HG03378 (cell line): Measurements from ENCODE around the gene LHFPL3.
"Not testable (repeated sequence)": the region's sequence is repeated elsewhere in the genome, so short reads cannot be mapped to it uniquely, and the experiment has no call there.

Experiments used
- ATAC-seq: cut with Tn5 transposase; IDR thresholded peaks from one replicate; pipeline ENCODE4 v1.9.1; 2021; ENCODE audit warnings: mild to moderate bottlenecking, moderate library complexity; ENCODE audit not compliant: unreplicated experiment

Gene LHFPL3

DNA sequence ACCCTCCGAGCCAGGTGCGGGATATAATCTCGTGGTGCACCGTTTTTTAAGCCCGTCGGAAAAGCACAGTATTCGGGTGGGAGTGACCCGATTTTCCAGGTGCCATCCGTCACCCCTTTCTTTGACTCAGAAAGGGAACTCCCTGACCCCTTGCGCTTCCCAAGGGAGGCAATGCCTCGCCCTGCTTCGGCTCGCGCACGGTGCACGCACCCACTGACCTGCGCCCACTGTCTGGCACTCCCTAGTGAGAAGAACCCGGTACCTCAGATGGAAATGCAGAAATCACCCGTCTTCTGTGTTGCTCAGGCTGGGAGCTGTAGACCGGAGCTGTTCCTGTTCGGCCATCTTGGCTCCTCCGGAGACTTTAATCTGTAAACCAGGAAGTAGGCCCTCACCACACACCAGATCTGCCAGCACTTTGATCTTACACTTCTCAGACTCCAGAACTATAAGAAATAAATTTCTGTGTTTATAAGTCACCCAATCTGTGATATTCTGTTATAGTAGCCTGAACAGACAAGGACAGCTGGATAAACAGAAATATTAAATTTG lies 235.0 kb downstream of the LHFPL3 start:
- not testable (repeated sequence) for ATAC-seq

DNA sequence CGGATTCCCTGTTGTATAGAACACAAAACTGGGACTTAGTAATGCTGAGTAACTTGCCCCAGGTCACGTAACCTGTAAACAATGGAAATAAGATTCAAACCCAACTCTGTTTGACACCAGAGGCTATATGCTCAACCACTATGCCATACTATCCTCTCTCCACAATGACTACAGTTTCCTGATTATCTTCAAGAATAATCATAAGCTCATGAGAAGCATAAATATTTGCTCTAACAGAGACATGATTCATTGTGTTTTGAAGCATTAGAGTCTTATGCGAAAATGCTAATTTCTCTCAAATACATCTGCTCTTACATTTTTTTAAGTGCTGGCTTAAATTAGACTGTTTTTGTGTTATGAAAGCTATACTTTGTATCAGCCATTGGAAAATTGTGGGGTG lies 241.3 kb downstream of the LHFPL3 start:
- ATAC-seq: no peak

DNA sequence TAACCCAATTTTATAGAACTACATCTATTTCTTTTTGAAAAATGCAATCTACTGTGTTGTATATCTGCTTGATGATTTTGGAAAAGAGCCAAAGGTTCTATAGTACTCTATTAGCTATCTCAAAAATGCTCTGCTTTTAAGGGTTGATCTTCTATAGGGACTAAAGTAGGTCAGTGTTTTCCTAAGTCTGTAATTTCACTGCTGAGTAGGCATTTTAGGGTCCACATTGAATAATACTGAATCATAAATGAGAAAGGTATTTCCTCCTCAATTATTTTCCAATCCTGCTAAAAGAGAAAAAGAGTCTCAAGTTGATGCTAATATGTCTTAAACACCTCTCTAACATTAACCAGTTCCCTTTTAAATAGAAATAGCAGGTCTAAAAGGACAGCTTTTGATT lies 244.2 kb downstream of the LHFPL3 start:
- ATAC-seq: no peak

DNA sequence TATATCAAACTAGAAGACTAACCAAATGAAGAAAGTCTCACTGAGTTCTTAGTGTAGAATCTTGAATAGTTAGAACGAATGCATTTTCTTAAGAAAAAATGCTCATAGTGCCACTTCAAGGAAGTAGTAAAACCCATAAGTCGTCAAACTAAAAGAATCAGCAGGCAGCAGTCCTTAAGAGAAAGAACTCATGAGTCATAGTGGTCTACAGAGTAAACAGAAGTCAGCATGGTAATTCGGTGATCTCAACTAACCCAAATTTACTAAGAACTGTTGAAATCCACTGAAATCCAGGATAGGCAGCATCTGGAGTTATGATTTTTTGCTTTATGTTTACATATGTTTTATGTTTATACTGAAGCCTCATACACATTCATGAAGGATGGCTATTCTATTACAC lies 256.2 kb downstream of the LHFPL3 start:
- no peak for ATAC-seq

DNA sequence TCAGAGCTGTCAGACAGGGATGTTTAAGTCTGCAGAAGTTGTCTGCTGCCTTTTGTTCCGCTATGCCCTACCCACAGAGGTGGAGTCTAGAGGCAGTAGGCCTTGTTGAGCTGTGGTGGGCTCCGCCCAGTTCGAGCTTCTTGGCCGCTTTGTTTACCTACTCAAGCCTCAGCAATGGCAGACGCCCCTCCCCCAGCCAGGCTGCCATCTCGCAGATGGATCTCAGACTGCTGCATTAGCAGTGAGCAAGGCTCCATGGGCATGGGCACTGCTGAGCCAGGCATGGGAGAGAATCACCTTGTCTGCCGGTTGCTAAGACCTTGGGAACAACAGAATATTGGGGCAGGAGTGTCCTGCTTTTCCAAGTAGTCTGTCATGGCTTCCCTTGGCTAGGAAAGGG lies 267.2 kb downstream of the LHFPL3 start:
- ATAC-seq: not testable (repeated sequence)

DNA sequence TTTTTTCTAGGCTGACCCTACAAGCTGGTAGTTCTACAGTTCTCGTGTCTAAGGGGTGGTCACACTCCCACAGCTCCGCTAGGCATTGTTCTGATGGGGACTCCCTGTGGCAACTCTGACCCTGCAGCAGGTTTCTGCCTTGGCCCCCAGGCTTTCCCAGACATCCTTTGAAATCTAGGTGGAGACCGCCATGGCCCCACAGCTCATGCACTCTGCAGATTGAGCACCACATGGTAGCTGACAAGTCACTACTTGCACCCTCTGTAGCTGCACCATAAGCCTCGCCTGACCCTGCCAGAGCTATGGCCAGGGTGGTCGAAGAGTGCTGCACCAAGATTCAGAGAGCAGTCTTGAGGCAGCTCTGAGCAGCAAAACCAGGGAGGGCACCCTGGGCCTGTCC lies 275.6 kb downstream of the LHFPL3 start:
- no peak for ATAC-seq

DNA sequence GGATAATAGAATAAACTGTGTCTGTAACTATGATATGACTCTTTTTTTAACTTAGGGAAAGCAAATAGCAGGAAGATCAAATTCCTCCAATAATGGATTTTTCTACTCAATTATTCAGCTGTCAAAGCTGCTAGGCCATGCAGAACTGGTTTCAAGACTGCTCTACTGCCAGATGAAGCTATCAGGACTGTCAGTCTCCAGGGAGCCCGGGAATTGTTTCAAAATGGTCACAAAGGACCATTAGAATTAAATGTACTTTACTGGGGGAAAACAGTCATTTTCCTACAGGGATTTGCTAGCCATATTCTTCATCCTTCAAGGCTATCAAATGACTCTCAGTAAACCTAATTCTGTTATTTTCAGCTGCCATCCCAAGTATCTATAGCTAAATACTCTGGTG lies 276.3 kb downstream of the LHFPL3 start:
- no peak for ATAC-seq

DNA sequence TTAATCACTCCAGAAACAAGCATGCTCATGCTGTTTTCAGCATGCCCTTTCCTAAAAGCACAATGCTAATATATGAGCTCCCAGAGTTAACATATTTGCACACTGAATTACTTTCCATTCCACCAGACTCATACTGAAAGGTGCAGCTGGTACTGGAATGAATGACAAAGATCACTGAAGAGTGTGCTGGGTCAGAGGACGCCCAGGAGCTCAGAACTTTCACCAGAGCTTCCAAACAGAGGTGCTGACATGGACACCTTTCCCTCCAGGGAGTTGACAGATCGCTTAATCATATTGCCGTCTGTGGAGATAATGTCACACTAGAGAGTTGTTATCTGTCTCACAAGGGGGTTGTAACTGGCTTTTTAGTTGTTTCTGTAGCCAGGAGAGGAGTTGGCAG lies 292.9 kb downstream of the LHFPL3 start:
- ATAC-seq: peak; percentile 49

DNA sequence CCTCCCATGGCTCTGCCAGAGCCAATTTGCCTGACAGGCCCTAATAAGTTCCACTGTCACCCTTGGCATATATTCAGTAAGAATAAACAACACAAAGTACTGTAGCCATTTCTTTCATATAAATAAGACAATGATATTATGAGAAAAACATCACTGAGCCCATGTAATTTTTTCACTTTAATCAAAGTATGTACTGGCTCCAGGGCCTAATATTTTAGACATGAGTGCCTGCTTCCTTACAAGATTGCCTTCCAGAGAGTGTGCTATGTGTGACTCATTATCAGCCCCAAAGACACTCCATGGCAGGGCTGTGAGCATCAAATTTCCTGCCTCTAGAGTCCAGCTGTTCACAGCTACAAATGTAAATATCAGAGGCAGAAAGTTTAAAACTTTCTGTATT lies 297.6 kb downstream of the LHFPL3 start:
- no peak for ATAC-seq

DNA sequence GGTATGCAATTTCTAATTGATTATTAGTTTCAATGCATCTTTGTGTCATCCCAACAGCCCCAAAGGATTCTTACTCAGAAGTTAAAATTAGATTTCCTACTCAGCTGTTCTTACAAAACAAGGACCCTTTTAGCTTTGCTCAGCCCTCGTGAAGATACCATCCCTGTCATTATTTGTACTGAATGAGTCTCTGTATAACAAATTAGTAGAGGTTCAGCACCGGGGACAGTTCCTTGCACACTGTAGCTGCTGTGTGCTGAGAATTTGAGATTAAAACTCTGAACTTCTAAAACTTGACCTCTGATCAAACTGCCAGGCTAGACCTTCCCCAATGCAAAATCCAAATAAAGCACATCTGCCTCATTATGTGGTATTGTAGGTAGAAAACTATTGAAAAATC lies 299.1 kb downstream of the LHFPL3 start:
- no peak for ATAC-seq

DNA sequence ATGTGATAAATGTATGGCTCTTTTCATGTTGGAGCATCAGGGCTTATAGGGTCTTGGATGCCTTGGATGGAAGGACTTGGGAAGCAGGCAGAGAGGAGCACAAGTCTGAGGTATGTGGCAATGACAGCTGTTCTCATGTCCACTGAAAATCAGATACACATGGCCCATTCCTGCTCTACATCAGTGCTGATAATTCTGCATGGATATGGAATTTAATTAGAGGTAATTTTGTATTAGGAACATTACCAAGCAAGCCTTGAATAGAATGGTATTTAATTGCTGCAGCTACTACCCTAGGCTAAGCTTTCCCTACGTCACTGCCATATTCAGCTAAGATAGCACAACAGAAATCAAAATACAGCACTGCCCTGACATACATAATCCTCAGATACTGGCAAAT lies 299.6 kb downstream of the LHFPL3 start:
- ATAC-seq: no peak

DNA sequence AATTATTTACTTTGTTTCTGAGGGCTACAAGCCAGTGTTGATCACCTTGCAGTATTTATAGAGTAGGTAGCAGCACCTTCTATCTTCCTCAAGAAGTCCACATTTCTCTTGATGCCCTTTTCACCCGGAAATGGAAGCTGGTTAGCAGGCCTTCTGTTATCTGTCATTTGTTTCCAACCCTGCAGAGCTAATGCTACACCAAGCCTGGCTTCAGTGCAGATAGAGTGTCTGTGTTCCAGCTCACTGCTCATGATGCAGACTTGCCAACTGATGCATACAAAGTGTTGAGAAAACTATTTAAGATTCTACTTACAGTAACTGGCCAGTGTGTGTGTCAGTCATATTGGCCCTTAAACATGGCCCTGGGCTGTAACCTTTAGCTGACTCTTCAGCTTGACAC lies 301.0 kb downstream of the LHFPL3 start:
- ATAC-seq: no peak

DNA sequence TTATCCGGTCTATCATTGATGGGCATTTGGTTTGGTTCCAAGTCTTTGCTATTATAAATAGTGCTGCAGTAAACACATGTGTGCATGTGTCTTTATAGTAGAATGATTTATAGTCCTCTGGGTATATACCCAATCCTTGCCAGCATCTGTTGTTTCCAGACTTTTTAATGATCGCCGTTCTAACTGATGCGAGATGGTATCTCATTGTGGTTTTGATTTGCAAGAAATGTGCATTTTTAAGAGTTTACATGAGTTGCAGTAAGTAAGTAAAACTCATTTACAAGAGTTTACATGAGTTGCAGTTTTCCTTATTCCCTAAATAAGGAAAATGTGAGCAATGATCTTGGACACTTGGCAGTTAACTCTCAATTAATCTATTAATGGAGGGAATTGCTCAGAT lies 312.1 kb downstream of the LHFPL3 start:
- ATAC-seq: no peak

DNA sequence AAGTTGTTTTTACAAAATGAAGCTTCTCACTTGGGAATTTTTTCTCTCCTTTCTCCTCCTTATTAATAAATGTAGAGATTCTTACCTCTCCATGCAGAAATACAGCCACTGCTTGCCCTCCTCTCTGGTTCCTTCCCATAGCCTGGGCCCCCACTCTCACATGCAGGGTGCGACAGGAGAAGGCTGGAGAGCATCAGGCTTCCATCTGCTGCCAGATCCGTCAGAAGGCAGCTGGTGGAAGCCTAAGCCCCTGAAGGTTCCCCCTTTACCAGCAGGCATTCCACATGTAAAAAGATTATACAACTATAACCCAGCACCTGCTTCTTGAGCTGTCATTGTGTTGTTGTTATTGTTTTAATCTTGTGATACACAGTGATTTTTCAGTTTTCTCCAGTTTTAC lies 314.2 kb downstream of the LHFPL3 start:
- no peak for ATAC-seq

DNA sequence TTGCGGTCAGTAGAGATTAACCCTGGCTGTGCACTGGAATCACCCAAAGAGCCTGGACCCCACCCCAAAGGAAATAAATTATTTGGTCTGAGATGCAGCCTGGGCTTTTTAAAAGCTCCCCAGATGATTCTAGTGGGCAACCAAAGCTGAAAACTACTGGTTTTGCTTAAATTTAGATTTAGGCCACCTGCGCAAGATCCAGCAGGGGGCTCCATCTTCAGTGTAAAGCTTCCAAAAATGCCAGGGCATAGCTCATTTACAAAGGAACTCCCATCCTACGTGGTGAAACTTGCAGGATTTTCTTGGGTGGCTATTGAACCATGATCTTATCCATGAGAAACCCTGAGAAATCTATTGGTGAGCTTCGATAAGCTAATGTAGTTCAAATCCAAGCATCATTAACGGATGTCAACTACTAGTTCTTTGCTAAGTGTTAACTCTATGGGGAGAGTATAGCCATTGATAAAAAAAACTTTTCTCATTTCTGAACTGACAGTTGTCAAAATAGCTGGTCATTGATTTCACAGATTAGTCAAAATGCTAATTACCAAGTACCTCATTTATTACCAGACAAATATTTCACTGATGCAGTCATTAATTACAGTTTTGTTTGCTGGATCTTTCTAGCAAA lies 315.3 kb downstream of the LHFPL3 start:
- ATAC-seq: no peak

DNA sequence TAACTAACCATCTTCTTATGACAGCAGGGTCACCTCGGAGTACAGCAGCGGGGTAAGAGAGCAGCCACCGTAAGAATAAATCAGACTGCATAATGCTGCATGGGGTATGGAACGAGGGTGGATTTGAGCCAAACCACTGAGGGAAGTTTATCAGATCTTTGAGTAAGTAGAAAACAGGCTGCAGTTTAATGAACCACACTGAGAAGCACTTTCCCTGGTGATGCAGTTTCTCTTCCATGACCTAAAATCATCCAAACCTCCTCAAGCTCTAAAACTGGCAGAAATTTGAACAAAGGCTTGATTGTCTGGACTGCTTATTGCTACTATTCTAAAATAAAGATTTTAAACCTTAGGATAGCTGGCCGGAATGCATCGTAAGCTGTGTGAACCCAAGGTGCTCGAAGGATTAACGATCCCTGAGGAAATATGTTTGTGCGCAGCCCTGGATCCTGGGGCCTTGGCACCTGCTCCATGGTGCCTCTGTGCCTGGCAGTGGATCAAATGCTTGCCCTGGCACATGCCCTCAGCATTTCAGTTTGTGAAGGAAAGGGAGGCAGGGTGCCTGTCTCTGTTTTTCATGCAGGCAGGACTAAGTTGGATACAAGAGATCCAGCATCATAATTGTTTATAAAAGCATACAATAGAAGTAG lies 322.7 kb downstream of the LHFPL3 start:
- ATAC-seq: no peak

DNA sequence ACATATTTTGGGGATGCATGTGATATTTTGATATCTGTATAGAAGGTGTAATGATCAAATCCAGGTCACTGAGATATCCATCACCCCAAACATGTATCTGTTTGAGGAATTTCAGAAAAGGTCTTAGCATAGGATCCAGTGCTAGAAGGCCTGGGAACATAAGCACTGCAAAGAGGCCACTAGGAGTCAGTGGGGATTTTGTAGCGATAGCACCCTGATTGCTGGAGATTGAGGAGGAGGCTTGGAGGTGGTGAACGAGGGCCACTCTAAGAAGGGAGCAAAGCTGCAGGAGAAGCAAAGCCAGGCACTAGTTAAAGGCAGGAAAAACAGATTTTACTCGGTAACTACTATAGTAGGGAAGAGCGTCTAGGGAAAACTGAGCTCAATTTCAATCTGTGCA lies 324.0 kb downstream of the LHFPL3 start:
- ATAC-seq: no peak

DNA sequence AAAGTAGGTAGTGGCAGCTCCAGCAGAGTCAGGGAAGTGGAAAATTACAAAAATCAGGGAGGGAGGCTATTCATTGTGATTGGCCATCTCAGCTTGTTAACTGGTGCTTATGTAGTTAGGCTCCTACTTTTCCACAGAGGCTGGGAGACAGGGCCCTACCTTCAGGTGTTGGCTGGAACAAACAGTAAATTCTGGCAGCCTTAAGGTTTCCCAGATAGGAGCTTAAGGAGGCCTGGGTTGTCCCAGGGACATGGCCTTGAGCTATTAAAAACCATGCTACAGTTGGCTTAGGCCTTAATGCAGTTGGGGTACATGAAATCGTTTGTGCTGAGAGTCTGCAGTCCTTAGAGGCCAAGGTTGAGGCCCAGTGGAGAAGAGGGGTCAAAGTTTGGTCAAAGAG lies 324.5 kb downstream of the LHFPL3 start:
- ATAC-seq: no peak

DNA sequence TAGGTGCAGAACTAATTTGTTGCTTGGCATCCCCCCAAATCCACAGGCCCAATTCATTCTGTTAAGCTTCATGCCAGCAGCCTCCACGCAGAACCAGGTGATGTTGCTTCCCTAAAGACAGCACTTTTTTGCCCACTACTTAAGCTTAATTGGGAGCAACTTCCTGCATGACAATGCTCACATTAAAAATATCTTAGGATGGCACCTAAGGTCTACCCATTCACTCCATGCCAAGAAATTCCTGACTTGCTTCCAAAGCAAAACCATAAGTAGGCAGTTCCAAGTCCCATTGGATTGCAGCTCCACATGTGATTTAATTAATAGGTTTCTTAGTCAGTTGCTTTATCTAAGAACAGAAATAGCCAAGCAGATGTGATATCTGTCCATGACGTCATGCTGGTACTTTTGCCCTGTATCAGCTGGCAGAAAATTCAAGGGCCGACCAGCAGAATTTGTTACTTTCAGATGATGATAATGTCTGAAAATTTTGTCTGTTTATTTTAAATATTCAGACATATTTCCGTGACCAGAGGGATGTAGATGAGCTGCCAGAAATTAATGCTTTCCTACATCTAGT lies 325.5 kb downstream of the LHFPL3 start:
- no peak for ATAC-seq

DNA sequence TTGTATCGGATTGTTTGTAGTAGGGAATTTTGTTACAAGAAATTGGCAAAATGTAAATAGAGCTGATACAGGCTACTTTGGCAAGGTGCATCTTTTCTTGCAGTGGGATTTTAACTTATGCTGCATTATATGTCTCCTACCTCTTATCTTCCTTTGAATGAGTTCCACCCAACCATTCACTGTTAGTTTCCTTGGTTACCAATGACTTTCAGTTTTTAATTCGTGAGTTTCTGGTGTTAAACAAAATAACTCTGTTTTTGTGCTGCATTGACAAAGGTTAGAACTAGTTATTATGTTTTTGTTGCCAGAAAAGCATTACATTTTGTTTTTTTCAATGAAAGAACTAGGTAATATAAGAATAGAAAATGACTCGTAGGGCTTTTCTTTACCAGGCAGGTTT lies 327.2 kb downstream of the LHFPL3 start:
- no peak for ATAC-seq

DNA sequence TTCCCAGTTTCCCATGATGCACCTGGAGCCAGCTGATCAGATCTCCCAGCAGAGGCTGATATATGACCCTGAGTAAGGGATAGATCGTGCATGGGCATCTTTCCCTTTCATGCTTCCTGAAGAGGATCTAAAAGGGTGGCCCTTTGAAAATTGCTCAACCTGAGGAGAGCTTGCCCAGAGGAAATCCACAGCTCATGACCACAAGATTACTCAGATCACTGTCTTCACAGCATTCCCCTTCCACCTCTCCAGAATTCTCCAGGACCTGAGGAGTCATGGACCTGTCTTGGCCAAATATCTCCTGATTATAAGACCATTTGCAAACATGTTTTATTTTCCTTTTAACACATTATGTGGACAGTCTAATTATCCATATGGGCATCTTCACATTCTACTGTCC lies 328.1 kb downstream of the LHFPL3 start:
- ATAC-seq: no peak

DNA sequence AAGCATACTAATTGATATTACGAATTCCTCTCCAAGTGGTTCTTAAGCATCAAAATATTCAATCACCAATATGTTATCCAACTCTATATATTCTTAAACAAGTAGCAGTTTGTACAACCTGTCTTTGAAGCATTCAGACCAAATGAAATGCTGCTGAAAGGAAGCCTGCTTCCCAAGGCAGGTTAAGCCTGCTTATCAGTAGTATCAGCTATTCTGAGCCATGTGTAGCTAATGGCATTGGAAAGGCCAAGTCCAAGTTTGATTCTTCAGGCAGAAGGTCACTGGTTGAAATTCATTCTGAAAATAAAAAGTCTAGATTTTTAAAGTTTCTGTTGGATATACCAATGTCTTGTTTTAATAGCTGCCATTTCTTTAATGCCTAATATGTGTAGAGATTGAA lies 328.7 kb downstream of the LHFPL3 start:
- no peak for ATAC-seq
